ENCODE results near the gene C15orf62.

DNA sequence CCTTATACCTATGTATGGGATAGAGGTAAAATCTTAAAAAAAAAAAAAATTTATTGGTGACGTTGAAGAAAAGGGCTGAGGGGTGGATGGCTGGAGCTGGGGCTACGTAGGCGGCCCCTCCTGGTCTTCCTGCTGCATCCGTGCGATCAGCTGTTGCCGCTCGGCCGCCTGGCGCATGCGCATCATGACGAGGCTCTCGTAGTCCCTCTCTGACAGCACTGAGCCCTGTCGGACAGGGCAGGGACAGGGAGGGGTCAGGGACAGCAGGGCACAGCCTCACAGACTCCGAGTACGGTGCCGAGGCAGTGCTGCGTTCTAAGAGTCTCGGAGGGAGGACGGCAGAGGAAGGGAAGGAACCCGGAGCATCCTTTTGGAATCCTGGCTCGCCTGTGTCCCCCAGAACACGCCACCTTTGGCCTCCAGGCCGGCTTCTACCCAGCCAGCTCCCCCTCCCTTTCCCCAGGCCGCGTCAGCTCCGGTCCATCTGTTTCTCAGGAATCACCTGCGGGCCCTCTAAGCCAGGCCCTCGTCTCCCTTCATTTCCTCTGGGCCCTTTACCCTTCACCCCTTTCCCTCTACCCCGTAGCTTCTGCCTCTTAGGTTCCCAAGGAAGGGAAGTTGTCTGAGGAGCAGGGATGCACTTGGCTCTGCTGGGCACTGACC lies 1.8 kb upstream of the C15orf62 start:
- TF ChIP-seq, protein P1, sequence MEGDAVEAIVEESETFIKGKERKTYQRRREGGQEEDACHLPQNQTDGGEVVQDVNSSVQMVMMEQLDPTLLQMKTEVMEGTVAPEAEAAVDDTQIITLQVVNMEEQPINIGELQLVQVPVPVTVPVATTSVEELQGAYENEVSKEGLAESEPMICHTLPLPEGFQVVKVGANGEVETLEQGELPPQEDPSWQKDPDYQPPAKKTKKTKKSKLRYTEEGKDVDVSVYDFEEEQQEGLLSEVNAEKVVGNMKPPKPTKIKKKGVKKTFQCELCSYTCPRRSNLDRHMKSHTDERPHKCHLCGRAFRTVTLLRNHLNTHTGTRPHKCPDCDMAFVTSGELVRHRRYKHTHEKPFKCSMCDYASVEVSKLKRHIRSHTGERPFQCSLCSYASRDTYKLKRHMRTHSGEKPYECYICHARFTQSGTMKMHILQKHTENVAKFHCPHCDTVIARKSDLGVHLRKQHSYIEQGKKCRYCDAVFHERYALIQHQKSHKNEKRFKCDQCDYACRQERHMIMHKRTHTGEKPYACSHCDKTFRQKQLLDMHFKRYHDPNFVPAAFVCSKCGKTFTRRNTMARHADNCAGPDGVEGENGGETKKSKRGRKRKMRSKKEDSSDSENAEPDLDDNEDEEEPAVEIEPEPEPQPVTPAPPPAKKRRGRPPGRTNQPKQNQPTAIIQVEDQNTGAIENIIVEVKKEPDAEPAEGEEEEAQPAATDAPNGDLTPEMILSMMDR (optimal IDR thresholded peaks at IDR 0.05 in 1 of 3, IDR thresholded peaks at IDR 0.05 in 1 of 3, conservative IDR thresholded peaks at IDR 0.05 in 1 of 3; ENCODE audit: extremely low read depth in 1 of 3, insufficient read depth in 2 of 3, low read length in 3 of 3), result no peak
- no peak for TF ChIP-seq EZH2 (IDR thresholded peaks at IDR 0.05; ENCODE audit: low read length)
